HAP-1 (cell line): Measurements from ENCODE around the gene GJD4.

Experiments used
- DNase-seq, 2 experiments: peaks; one replicate each; pipeline ENCODE4 v3.0.0-alpha.2; 2016 to 2020; ENCODE audit warnings: low spot score in 2 of 2
- H3K27me3 ChIP-seq: fragments of 250-450 bp; sonication (Bioruptor Pico); 2 replicates; pipeline ENCODE4 v1.5.1; 2020; ENCODE audit warnings: low read depth, mild to moderate bottlenecking, moderate library complexity
- H3K36me3 ChIP-seq: fragments of 250-450 bp; sonication (Bioruptor Pico); replicated peaks from 2 replicates; pipeline ENCODE4 v1.5.1; 2020; ENCODE audit warnings: mild to moderate bottlenecking
- H3K4me1 ChIP-seq: fragments of 250-450 bp; sonication (Bioruptor Pico); 2 replicates; pipeline ENCODE4 v1.5.1; 2020; ENCODE audit warnings: mild to moderate bottlenecking
- H3K4me3 ChIP-seq: fragments of 250-450 bp; sonication (Bioruptor Pico); 2 replicates; pipeline ENCODE4 v1.5.1; 2020; ENCODE audit warnings: mild to moderate bottlenecking, moderate library complexity
- H3K9me3 ChIP-seq: fragments of 250-450 bp; sonication (Bioruptor Pico); 2 replicates; pipeline ENCODE4 v1.5.1; 2020; ENCODE audit warnings: mild to moderate bottlenecking, moderate library complexity
- in situ Hi-C: fragments of 300-500 bp; cut with MboI; formaldehyde crosslinking; loops from 3 replicates; pipeline ENCODE4 v1.14.3; 2020; ENCODE audit warnings: low sequenced_read_pairs, inconsistent platforms, mixed read lengths

GJD4 gene

DNA sequence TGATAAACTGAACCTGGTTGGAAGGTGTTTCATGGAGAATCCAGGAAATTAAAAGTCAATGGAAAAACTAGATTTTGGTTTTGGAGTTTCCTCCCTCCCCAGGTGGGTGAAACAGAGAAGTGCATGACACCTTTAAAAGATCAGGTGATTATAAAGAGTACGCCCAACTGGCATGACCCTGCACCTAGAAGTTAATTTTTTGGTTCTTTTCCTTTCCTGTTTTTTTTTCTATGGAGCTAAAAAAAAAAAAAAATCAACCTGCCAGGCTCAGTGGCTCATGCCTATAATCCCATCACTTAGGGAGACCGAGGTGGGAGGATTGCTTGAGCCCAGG, 7.9 kb downstream of the GJD4 start:
- in situ Hi-C loops: no loop called here
- Histone ChIP-seq H3K9me3 (no peaks in the 10 kb centered on the region), H3K27me3 (peaks cover 8% of the 10 kb centered on the region; the same call in 1 of the 2 replicates), H3K4me3 (no peak overlapping the region), H3K36me3 (no peaks in the 10 kb centered on the region), H3K4me1 (no peaks in the 10 kb centered on the region)
- DNase-seq: no peak

DNA sequence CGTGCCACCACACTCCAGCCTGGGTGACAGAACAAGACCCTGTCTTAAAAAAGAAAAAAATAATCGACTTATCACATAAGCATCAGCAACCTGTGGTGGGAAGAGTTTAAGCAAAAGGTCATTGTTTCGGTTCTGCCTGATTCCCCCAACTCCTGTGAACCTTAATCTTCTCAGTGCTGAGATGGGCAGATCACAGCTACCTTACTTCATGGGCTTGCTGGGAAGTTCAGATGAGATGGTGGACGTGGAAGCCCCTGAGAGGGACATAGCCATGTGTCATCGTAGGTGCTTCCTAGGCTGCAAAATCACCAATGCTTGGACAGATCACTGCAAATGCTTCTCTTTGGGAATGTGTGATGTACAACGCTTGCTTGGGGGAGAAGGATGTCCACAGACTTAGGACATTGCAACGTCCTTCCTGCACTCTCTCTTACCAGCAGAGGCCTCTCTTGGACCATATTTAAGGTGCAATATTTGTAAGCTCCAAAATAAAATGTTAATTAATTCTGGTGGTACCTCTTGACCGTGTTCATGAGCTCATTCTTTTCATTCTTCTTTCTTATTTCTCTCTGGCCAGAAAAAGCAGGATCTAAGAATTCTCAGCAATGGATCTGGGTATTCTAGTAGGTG, 8.6 kb downstream of the GJD4 start:
- Histone ChIP-seq H3K4me1 (no peaks in the 10 kb centered on the region), H3K4me3 (no peak overlapping the region), H3K27me3 (peaks cover 8% of the 10 kb centered on the region; the same call in 1 of the 2 replicates), H3K9me3 (no peaks in the 10 kb centered on the region), H3K36me3 (no peaks in the 10 kb centered on the region)
- no peak for DNase-seq
- in situ Hi-C loops: no loop called here

DNA sequence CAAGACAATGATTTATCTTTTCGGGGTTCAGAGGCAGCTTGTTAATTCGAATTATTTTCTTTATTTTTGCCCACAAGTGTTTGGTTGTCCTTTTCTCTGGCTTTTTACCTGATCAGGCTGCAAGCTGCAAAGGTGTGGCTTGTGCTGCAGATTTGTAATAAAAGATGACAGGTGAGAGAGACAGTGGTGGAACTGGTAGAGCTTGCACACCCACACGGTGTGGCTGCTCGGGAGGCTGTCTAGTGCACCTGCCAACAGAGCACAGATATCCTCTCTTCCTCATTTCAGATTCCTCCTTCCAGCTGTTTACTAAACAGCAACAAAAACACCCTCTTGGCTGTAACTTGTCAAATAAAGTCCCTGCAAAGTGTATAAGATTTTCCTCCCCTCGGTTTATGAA, 9.2 kb downstream of the GJD4 start:
- Histone ChIP-seq H3K27me3 (peaks cover 8% of the 10 kb centered on the region; the same call in 1 of the 2 replicates), H3K4me3 (no peak overlapping the region), H3K9me3 (no peaks in the 10 kb centered on the region), H3K36me3 (no peaks in the 10 kb centered on the region), H3K4me1 (no peaks in the 10 kb centered on the region)
- DNase-seq: no peak
- in situ Hi-C loops: no loop called here

DNA sequence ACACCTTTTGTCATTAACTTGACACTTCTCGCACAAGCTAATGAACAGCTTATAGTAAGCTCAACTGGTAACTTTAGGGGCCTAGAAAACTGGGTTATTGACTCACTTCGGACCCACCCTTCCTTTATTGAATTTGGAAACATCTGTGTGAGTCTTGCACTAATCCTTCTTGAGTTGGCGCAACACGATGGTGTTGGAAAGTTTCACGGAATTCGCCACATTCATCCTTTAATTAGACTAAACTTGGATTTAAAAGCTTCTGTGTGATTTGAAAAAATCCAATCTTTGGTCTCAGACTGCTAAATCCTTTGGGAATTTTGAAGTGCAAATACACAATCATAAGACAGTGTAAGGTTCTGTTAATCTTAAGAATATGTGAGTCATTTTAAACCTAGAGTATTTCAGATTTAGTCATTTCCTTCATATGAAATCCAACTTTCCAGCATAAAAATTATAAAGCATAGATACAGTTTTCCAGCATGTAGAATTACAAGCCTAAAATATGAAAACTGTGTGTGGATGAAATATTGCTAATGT, 21.9 kb downstream of the GJD4 start:
- Histone ChIP-seq H3K4me3 (no peak overlapping the region), H3K4me1 (no peaks in the 10 kb centered on the region), H3K27me3 (0 out of 2 replicates have a peak, but pooled peaks cover 3% of the 10 kb centered on the region), H3K36me3 (no peaks in the 10 kb centered on the region), H3K9me3 (no peaks in the 10 kb centered on the region)
- in situ Hi-C loops: no loop called here
- no peak for DNase-seq

DNA sequence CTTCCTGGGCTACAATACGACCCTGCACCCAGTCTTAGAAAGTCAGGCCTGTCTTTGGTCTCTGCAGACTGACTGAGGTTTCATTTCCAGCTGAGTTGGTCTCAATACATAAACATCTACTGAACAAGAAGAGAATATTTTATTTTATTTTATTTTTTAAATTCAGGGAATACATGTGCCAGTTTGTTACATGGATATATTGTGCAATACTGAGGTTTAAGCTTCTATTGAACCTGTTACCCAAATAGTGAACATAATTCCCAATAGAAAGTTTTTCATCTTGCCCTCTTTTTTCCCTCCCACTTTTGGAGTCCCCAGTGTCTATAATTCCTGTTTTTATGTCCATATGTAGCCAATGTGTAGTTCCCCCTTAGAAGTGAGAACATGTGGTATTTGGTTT, 26.3 kb downstream of the GJD4 start:
- Histone ChIP-seq H3K4me3 (no peak overlapping the region), H3K9me3 (no peaks in the 10 kb centered on the region), H3K4me1 (no peaks in the 10 kb centered on the region), H3K27me3 (0 out of 2 replicates have a peak, but pooled peaks cover 3% of the 10 kb centered on the region), H3K36me3 (no peaks in the 10 kb centered on the region)
- no peak for DNase-seq
- in situ Hi-C loops: no loop called here

DNA sequence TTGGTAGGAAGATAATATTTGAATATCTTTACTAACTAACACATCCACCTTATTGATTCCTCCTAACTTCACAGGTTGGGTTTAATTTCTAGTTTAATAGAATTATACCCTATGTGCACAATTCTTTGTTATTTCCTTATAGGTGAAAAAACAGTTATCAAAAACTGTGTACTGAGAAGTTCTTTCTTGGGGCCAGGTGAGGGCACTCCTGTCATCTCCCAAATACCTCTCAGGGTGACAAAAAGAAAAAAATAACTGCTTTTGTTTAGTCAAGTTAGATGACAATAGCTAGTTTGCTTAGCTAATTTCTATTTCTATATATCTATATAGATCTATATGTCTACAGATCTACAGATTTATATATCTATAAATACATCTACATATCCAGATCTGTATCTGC, 26.9 kb downstream of the GJD4 start:
- in situ Hi-C loops: no loop called here
- no peak for DNase-seq
- no peaks in the 10 kb centered on the region for H3K4me1 ChIP-seq
- no peak overlapping the region for H3K4me3 ChIP-seq
- H3K9me3 ChIP-seq: no peaks in the 10 kb centered on the region
- 0 out of 2 replicates have a peak, but pooled peaks cover 3% of the 10 kb centered on the region for H3K27me3 ChIP-seq
- H3K36me3 ChIP-seq: no peaks in the 10 kb centered on the region

DNA sequence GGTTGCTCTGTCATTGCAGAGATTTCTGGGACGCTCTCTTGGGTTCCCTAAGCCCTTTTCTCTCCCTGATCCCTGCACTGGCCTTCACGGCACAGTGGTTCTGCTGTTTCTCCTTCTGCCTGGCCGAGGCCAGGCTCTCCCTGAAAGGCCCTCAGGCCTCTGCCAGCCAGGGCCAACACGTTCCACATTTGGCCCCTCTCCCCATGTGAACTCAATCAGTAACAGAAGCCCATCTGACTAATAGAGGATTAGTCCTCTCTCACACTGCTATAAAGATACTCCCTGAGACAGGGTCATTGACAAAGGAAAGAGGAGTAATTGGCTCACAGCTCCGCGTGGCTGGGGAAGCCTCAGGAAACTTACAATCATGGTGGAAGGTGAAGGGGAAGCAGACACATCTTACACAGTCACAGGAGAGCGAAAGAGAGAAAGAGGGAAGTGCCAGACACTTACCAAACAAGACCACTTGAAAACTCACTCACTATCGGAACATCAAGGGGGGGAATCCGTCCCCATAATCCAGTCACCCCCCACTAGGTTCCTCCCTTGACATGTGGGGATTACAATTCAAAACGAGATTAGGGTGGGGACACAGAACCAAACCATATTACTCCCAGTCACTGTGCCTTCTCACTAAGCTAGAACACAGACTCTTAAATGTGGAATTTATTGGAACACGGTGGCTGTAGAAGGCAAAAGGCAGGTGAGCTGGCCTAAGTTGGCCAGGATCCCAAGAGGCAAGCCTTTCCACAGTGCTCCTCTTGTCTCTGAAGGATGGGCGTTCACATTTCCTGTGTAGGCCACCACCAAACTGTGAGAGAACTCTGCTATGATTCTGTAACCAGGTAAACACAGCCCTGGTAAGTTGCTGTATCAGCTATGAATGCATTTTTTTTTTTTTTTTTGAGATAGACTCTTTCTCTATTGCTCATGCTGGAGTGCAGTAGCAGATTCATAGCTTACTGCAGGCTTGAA, 28.2 kb downstream of the GJD4 start:
- in situ Hi-C loops: no loop called here
- peaks cover 8% of the 10 kb centered on the region; the same call in 1 of the 2 replicates for H3K27me3 ChIP-seq
- H3K4me3 ChIP-seq: no peak overlapping the region

DNA sequence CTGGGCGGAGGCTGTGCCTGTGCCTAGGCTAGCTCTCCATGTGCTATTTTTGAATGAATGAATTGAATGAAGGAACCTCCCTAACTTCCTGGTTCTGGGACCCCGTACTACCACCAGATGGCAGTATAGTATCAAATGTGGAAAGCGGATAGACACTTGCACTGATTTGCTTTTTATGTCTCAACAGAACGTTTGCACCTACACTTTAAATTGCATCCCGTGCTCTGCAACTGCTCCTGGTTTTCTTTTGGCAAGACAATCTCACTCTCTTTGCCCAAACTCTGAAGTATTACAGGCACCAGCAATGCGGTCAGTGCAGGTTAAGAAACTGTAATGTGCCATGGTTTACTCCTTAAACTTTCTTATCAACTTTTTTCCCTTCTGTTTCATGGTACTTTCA, 30.4 kb downstream of the GJD4 start:
- in situ Hi-C loops: no loop called here
- Histone ChIP-seq H3K27me3 (peaks cover 8% of the 10 kb centered on the region; the same call in 1 of the 2 replicates), H3K9me3 (no peaks in the 10 kb centered on the region), H3K36me3 (no peaks in the 10 kb centered on the region), H3K4me3 (no peak overlapping the region), H3K4me1 (peaks cover 3% of the 10 kb centered on the region; the same call in 1 of the 2 replicates)
- peak; percentile 55 to 67 for DNase-seq

More for the DNA sequence above, 28.2 kb downstream of the GJD4 start:
- Histone ChIP-seq H3K36me3 (no peaks in the 10 kb centered on the region), H3K9me3 (no peaks in the 10 kb centered on the region), H3K4me1 (peaks cover 2% of the 10 kb centered on the region; the same call in 1 of the 2 replicates)
- no peak for DNase-seq

DNA sequence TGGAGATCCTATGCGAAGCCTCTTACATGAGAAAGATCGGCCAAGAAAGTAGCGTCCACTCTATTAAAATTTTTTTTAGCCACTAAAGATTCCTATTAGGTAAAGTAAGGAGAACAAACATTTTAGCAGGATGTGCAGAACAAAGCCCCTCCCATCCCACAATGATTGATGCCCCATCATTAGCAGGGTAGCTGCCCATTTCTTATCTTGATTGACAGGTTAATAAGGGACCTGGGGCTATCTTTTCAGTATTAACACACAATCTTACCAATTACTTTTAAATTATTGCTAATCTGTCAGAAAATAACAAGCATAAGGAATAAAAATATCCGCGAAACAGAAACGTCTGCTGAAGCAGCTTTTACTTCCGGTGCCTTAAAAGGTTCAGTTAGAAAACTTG, 31.8 kb downstream of the GJD4 start:
- no peak overlapping the region for H3K4me3 ChIP-seq
- no peak for DNase-seq

DNA sequence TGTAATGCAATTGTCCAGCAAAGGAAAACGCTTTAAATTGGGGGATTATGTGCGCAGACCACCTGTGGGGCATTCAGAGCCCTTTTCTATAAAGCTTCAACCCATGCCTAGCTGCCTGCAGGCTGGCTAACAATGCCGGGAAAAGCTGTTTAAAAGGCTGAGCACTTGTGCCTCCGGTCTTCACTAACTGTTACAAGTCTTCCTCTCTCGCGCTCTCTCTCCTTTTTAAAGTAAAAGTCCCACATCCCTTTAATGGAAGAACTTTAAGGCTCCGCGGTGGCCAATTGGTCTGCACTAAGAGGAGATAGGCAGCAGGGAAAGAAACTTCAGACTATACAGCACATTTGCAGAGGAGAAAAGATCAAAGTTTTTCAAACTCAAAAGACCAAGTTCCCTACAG, 32.3 kb downstream of the GJD4 start:
- DNase-seq: peak; percentile 17 to 24
- peaks cover 8% of the 10 kb centered on the region for H3K27me3 ChIP-seq
- no peaks in the 10 kb centered on the region for H3K9me3 ChIP-seq
- no peaks in the 10 kb centered on the region for H3K36me3 ChIP-seq
- no peak overlapping the region for H3K4me3 ChIP-seq
- H3K4me1 ChIP-seq: peaks cover 8% of the 10 kb centered on the region
- in situ Hi-C loops: no loop called here

More for the DNA sequence above, 31.8 kb downstream of the GJD4 start:
- H3K36me3 ChIP-seq: no peaks in the 10 kb centered on the region
- H3K4me1 ChIP-seq: peaks cover 8% of the 10 kb centered on the region
- in situ Hi-C loops: no loop called here
- H3K9me3 ChIP-seq: no peaks in the 10 kb centered on the region
- peaks cover 8% of the 10 kb centered on the region; the same call in 1 of the 2 replicates for H3K27me3 ChIP-seq

DNA sequence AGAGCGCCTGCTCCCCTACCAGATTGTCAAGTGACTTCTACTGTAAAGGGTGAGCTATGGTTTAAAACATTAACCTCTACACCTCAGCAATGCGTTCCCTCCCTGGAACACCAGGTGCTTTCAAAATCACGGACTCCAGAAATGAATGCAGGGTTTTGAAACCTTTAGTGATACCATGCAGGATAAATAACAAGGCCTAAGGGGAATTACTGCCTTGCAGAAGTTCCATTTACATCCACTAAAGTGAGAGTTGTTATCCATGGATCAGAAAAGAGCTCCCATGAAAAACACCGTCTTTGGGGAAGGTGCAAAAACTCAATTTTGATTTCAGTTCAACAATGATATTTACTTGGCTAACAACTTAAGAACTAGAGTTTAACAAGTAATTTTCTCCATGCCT, 33.0 kb downstream of the GJD4 start:
- peaks cover 15% of the 10 kb centered on the region for H3K27me3 ChIP-seq
- H3K9me3 ChIP-seq: no peaks in the 10 kb centered on the region
- no peak for DNase-seq
- in situ Hi-C loops: no loop called here
- H3K4me3 ChIP-seq: no peak overlapping the region
- H3K4me1 ChIP-seq: peaks cover 13% of the 10 kb centered on the region
- H3K36me3 ChIP-seq: no peaks in the 10 kb centered on the region

DNA sequence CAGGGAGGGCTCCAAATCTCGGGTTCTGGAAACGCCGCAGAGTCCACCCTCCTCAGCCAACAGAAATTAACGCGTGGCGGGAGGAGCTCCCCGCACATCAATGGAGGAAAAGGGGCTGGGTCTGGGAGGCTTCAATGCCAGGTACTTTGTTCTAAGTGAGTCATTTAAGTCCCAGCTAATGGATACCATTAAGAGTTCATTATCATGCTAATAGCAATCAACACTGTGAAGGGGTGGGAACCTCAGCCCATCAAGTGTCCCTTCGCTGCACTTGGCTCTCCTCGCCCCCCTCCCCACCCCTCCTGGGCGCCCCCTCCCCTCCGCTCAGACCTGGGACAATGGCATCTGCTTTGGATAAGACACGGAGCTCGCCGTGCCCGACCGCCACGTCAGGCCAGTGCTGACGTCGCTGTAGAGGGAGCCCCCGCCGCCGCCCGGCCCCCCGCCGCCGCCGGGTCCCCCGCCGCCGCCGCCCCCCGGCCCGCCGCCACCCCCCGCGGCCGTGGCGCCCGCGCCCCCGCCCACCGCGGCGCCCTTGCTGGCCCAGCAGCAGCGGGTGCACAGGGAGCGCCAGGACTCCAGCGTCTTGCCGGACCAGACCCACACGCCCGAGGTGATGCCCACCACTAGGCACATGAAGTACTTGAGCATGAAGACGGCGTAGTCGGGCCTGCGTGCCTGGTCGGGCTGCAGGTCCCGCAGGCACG, 34.0 kb downstream of the GJD4 start:
- no peaks in the 10 kb centered on the region for H3K36me3 ChIP-seq
- peaks cover 14% of the 10 kb centered on the region for H3K4me1 ChIP-seq
- peaks cover 24% of the 10 kb centered on the region for H3K27me3 ChIP-seq
- H3K9me3 ChIP-seq: no peaks in the 10 kb centered on the region
- H3K4me3 ChIP-seq: no peak overlapping the region
- in situ Hi-C loops: no loop called here
- no peak for DNase-seq

DNA sequence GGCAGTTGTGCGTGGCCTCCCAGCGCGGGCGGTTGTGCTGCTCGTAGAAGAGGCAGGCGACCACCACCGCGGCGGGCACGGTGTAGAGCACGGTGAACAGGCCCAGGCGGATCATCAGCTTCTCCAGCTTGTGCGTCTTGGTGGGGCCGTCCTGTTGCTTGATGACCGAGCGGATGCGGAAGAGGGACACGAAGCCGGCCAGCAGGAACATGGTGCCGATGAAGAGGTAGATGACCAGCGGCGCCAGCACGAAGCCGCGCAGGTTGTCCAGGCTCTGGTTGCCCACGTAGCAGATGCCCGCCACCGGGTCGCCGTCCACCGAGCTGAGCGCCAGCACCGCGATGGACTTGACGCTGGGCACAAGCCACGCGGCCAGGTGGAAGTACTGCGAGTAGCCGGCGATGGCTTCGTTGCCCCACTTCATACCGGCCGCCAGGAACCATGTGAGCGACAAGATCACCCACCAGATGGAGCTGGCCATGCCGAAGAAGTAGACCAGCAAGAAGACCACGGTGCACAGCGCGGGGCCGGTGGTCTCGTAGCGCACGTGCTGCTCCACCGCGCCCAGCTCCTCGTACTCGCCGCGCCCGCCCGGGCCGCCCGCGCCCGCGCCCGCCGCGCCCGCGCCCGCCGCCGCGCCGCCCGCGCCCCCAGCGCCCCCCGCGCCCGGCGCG, 34.7 kb downstream of the GJD4 start:
- no peak overlapping the region for H3K4me3 ChIP-seq
- in situ Hi-C loops: no loop called here
- H3K9me3 ChIP-seq: no peaks in the 10 kb centered on the region
- DNase-seq: no peak
- H3K27me3 ChIP-seq: peaks cover 31% of the 10 kb centered on the region
- H3K4me1 ChIP-seq: peaks cover 14% of the 10 kb centered on the region
- no peaks in the 10 kb centered on the region for H3K36me3 ChIP-seq
